GM19324 (cell line): ENCODE data around the gene STIM1.

Experiments used
- ATAC-seq: cut with Tn5 transposase; IDR thresholded peaks from one replicate; pipeline ENCODE4 v1.9.1; 2021; ENCODE audit warnings: mild to moderate bottlenecking, moderate library complexity; ENCODE audit not compliant: unreplicated experiment, low FRiP score

Gene STIM1

DNA sequence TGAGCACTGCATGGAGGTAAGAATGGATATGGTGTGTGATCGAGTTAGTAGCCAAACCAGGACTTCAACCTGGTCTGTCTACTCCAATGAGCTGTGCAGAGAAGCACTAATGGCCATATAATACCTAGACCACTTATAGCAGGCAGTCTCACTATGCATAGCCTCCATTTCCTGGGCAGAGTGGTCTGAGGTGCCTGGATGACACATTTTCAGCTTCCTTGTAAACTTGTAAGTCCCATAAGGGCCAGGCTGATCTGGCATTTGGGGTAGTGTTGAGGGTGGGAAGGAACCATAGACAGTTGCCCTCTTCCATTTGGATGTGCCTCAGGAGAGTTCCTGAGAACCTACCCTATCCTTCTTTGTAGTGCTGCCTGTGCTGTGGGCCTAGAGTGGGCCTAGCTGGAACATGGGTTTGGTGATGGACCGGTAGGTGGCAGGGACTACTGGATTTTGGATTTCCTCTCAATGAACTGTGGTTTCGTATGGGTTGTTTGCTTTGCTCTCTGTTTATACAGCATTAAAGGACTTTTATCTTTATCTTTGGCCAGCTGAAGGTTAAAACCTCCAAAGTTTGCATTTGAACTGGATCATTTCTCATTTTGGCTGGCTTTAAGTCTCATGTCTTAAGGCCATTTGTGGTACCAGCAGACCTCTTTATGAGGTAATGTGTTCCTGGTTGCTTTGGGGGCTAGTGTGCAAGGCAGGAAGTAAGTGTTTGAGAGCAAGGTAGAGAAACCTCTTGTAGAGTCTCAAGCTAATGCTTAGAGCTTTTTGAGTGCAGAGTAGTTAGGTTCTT is 86.9 kb downstream of the STIM1 start:
- no peak for ATAC-seq

DNA sequence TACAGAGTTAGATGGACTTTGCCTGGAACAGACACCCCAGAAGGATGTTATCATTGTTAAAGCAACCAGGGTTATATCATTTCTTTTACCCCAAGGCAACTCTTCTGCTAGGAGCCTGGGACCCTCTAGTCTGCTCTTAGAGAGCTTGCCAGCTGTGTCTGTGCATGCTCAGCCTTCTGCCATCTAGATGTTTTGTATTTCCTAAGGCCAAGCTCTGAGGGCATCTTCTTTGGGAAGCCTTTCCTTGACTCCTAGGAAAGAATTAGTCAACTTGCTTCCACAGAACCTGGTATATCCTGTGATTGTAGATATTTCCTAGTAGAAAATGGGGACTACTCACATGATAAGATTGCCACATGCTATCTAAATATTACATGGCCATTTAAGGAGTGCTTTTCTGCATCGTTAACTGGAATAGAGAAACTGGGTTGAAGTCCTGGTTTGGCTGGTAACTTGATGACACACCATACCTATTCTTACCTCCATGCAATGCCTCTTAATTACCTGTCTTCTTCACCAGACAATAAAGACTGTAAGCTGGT is 87.6 kb downstream of the STIM1 start:
- ATAC-seq, result no peak

DNA sequence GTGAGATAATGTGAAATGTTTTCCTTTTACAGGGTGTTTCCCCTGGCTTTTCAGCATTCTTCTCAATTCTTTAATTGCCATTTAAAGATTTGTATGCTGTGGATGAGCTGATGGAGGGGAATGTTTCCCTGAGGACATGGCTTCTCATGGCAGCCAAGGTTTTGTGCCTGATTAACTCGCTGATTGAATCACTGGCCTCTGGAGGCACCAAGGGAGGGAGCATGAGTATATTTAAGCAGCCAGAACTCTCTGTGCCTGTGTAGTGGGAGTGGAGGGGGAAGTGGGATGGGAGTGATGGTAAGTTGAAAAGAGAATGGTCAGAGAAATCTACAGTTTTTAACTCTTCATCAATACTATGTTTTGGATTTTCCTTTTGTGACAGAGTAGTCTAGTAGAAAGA is 88.7 kb downstream of the STIM1 start:
- no peak for ATAC-seq

DNA sequence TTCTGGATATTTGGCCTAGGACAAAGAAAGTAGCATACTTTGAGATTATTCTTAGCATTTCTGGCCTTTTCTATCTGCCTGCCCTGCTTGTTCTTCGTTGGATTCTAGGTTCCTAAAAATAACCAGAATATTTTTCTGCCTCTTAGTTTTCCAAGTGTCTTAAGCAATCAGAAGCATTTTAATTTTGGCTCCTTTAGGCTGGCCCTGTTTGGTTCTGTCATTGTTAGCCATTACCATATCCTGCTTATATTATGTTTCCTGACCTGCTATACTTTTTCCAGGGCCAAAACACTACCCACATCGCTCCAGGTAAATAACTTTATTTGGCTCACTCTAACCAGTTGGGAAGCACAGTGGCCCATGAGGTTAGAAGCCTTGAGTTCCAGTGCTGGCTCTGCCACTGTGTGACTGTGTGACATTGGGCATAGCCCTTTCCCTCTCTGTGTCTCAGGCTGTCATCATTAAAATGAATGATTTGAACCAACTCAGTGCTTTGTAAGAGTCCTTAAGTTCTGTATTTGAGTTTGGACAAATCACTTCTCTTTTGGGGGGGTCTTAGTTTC is 91.1 kb downstream of the STIM1 start:
- no peak for ATAC-seq

DNA sequence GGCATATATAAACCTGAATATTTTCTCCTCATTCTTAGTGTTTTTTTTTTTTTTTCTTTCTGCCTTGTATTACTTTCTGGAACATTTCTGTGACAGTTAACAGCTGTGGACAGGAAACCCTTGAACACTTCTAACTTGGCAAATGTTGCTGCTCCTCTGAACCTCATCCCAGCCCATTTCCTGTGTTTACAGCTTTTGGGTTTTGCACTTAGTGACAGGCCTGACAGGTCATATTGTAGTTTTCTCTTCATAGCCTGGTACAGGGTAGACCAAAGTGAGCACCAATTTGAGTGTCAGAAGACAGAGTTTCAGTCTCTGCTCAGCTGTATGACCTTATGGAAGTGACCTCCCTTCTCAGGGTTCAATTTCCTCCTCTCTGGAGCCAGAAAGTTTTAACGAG is 91.6 kb downstream of the STIM1 start:
- ATAC-seq, result peak; percentile 76

DNA sequence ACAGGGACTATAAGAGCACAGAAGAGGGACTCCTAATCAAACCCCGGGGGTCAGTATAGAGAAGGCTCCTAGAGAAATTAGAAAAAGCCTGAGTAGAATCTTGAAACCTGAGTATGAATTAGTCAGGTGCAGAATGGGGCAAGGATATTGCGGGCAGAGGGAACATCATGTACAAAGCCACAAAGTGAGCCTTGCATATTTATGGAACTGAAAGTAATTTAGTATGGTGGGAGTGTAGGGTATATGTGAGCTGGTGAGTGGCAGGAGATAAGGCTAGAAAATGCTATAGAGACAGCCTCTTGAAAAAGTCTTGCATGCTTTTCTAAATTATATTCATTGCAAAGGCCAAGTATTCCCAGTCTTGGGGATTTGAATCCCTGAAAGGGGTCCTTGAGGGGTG is 93.7 kb downstream of the STIM1 start:
- ATAC-seq, result no peak

DNA sequence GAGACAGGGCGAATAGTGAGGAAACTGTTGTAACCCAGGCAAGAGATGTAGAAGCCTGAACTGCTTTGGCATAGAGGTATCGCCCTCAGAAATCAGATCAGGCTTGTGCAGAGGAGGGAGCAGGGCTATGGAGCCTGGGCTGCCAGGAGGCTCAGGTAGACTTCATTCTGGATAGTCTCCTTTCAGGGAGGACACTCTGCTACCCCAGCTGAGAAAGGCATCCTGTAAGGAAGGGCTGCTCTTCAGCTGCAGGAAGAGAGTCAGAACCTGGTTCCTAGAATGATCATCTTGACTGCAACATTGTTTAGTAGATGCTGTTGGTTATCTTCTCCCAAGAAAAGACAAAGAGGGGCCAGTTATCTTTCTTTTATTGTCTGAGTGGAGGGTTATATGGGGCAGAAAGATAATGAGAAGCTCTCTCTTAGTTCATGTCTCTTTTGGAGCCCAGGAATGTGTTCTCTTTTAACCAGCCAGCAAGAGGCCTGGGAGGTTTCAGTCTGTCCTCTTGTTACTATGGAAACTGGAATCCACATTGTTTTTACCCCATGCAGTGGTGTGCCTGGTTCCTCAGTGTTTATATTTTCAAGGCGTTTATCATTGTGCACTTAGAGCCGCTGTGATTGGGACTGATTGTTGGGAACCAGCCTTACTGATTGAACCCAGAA is 95.7 kb downstream of the STIM1 start:
- no peak for ATAC-seq

DNA sequence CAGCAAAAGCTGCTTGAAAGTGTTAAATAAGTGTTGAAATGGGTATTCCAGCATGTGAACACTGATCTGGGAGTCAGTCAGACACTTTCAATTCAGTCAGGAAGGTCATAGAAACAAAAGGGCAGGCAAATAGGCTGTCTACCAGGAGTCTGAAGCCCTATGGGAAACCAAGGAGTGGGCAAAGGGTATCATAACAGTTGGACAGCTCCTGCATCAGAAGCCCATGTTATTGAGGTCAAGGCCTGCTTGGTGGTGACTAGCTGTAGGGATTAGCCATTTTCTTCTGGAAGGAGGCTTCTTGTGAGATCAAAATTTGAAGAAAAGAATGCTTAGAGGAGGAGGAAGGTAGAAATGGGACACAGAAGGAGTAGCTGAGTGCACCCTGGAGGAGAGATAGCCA is 97.3 kb downstream of the STIM1 start:
- no peak for ATAC-seq

DNA sequence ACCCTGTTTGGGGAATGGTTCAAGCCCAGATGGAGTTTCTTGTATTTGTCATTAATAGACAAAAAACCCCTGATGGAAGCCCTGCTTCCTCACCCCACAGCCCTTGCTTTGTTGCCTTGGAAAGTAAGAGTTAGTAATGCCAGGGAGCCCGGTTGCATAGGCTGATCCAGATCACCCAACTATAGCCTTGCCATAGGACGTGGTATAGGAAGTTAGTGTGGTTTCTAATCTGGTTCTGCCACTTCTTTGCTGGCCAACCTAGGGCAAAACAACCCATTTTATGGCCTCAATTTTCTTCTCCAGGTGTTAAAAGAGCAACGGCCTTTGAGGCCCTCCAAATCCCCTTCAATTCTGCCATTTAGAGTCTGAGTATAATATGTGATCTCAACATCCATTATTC is 97.9 kb downstream of the STIM1 start:
- no peak for ATAC-seq

DNA sequence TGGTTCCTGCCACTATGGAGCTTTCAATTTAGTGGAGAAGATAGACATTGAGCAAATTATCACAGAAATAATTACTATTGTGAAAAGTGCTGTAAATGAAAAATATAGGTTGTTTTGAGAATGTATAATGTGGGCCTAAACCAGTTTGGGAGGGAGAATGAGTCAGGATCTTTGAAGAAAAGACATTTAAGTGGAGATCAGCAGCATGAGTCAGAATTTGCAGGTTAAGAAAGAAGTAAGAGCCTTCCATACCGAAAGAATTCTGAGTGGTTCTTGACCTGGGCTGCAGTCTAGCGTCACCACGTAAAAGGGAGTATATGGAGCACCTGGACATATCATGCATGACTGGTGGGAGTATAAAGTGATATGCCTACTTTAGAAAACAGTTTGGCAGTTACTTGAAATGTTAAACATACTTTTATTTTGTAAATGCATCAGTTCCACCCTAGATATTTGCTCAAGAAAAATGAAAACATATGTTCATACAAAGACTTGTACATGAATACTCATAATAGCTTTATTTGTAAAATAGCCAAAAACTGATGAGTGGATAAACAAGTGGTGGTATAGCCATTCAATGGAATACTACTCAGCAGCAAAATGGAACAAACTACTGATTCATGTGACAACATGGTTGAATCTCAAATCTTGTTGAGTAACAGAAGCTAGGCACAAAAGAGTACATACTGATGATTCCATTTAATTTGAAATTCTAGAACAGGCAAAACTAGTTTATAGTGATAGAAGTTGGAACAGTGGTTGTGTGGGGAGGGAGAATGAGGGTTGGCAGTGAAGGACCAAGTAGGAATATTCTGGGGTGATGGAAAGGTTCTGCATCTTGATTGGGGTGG is 99.2 kb downstream of the STIM1 start:
- no peak for ATAC-seq

DNA sequence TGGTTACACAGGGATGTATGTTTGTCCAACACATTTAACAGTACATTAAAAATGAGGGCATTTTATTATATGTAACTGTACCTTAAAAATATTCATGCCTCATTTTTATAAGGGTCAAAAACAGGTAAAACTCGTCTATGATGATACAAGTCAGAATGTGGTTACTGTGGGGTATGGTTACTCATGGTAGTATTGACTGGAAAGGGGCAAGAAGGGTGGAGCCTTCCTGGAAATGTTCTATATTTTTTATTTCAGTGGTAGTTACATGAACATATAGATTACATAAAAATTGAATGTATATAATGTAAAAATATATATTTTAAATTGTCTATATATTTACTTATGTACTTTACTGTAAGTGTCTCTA is 99.8 kb downstream of the STIM1 start:
- ATAC-seq, result no peak

DNA sequence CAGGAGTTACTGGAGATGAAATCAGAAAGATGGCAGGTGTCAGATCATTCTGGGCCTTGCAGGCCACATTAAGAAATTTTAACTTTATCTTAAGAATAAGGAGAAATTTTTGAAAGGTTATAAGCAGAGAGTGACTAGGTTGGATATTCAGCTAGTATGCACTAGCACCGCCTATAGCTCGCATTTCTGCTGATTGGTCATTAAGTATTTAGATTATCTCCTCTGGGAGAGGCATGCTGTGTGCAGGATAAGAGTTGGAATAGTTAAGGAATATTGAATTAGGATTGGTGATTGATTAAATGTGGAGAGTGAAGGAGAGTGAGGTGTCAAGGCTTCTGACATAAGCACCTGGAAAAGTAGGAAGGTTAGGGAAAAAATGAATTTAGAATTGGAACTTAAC is 100.6 kb downstream of the STIM1 start:
- no peak for ATAC-seq

DNA sequence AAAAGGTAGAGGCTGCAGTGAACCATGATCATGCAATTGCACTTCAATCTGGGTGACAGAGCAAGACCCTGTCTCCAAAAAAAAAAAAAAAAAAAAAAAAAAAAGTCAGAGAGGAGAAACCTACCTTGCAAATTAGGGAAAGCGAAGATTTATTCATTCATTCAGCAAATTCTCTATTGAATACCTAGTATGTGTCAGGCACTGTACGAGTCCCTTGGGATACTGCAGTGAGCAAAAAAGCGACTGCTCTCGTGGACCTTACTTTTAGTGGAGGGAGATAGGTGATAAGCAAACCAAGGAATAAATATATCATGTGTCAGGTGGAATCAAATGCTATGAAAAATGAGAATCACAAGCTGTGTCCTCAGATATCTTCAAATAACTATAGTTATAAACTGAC is 101.3 kb downstream of the STIM1 start:
- no peak for ATAC-seq

DNA sequence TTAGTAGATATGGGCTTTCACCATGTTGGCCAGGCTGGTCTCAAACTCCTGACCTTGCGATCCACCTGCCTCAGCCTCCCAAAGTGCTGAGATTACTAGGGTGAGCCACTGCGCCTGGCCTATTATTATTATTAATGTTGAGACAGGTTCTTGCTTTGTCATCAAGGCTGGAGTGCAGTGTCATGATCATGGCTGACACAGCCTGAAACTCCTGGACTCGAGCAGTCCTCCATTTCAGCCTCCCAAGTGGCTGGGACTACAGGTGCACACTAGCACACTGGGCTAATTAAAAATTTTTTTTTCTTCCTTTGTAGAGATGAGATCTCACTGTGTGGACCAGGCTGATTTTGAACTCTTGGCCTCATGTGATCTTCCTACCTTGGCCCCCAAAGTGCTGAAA is 102.0 kb downstream of the STIM1 start:
- no peak for ATAC-seq

DNA sequence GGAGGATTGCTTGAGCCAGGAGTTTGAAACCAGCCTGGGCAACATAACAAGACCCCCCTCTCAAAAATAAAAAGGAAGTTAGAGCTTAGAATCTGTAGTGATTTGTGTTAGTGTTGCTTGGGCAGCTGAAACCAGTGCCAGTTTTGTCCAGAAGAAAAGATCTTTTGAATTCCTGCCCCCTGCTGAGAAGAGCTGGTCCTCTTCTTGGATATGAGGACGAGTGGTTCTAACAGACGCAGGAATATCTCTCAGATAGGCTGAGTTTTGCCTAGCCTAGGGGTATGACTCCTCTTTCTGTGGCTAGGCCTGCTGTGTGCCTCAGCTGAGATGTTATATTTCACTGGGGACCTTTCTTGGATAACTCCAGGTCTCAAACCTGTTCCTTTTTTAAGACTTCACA is 102.8 kb downstream of the STIM1 start:
- ATAC-seq, result no peak

DNA sequence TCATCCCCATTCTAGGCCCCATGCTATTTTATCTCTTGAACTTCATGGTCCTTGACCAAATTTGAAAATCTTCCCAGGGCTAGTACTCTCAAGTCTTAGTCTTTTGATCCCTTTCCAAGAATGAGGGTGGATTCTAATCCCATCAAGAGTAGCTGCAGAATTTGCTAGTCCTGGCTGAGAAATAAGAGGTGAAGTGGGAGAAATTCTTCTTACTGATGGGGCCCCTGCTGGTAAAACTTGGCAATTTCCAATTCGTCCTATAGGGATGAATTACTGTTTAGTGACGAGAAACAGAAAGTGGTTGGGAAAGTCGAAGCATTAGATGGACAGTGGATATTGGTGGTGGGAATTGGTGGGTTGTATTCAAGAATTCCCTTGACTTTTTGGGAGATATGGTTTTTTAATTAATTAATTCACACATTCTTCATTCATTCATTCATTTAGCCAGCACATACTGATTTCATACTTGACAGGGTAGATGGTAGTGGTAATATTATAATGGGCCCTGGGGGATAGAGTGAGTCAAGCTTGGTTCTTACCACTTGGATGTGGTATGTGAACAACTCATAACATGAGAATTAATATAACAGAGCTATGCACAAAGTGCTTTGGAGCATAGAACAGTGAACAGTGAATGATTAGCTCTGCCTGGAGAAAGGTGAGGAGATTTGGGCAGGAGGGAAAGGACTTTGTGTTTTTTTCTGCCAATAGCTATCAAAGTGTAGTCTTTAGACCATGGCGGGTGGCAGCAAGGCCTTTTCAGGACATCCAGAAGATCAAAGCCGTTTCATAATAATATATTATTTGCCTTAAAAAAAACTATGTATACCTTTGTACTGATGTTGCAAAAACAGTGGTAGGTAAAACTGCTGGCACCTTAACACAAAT is 103.8 kb downstream of the STIM1 start:
- ATAC-seq, result no peak

DNA sequence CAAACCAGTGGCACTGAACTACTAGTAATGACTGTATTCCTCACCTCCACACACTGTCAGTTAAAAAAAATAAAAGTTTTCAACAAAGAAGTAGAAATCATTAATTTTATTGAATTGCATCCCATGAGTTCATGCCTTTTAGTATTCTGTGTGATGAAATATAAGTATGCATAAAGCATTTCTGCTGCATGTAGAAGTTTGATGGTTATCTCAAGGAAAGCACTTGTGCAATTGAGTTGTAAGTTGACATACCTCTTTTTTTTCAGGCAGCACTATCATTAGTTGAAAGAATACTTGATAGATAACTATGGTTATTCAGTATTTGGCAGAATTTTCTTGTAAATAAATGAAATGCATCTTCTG is 104.4 kb downstream of the STIM1 start:
- no peak for ATAC-seq

DNA sequence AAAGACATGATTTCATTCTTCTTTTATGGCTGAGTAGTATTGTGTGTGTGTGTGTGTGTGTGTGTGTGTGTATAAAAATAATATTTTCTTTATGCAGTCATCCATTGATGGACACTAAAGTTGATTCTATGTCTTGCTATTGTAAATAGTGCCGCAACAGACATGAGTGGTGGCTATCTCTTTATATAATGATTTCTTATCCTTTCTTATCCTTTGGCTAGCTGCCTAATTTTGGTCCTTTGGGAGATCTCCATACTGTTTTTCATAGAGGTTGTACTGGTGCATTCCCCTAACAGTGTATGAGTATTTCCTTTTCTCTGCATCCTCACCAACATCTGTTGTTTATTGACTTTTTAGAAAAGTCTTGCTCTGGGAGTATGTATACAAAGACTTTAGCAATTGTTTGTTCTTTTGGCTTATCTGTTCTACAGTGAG is 107.0 kb downstream of the STIM1 start:
- ATAC-seq, result no peak

DNA sequence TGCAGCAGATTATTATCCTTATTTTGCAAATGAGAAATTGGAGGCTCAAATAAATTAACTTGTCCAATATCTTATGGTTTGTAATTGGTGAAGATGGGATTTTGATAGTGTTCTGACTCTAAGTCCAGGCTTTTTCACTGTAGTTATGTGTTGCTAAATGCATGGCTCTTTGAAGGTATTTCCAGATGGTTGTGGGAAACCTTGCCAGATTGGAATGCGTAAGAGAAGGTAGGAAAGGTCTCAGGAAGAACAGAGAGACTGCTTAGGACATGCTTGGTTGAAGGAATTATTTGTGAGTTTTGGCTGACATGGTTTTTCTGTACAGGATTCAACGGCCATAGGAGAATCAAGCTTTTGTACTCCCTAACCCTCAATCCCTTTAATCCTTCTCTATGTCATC is 108.6 kb downstream of the STIM1 start:
- ATAC-seq, result no peak
